Measurements from ENCODE around the gene TOPAZ1.
"Not testable (repeated sequence)": the region's sequence is repeated elsewhere in the genome, so short reads cannot be mapped to it uniquely, and the experiment has no call there.

TOPAZ1 gene

DNA sequence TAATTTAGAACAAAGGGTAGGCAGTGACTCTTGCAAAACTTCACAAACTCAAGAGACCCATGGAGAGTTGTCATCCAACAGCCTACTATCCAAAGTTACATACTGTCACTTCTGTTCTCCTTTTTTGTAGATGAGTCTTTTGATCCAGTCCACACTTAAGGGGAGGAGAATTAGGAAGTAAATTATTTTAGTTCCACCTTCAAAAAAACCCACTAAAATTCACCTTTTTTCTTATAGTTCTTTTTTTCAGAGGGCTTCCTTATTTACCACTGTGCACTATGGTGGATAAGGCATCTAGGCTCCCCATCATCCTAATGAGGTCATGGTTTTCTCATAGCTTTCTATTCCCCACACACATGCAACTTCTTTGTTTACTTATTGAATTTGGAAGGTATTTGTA, 88.3 kb downstream of the TOPAZ1 start:
- in situ Hi-C loops (cut with MboI; ENCODE audit: low sequenced_read_pairs), result no loop called here

DNA sequence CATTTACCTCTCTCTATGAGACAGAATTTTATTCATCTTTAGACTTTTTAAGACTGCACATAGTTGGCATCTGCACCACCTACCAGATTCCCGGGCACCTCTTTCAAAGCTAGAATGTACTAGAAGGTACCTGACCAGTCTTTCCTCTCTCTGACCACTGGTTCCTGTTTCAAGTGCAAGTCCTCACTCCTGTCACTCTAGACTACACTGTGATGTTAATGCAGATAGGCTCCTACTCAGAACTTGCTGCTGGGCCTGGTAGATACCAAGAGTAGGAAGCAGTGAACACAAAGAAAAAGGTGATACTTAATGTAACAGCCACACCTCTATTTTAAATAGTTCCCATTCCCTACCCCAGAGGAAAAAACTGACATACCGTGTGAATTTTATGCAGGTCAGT, 88.8 kb downstream of the TOPAZ1 start:
- in situ Hi-C loops (cut with MboI; ENCODE audit: low sequenced_read_pairs), result no loop called here

DNA sequence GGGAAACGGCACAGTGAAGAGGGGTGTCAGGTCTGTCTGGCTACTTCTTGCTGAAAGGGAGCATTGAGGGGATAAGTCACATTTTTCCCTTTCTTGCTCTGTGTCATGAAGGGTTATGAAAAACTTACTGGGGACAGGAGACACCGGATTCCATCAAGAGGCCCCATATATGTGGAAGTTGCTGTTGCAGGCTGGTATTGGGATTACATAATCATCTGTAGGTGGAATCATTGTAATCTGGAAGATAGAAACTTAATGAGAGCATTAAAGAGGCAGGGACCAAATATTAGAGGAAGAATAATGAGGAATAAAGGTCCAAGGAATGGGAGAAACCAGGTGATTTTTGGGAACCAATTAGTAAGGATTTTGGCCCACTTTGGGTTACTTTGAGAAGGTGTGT, 92.6 kb downstream of the TOPAZ1 start:
- in situ Hi-C loops (cut with MboI; ENCODE audit: low sequenced_read_pairs), result no loop called here

DNA sequence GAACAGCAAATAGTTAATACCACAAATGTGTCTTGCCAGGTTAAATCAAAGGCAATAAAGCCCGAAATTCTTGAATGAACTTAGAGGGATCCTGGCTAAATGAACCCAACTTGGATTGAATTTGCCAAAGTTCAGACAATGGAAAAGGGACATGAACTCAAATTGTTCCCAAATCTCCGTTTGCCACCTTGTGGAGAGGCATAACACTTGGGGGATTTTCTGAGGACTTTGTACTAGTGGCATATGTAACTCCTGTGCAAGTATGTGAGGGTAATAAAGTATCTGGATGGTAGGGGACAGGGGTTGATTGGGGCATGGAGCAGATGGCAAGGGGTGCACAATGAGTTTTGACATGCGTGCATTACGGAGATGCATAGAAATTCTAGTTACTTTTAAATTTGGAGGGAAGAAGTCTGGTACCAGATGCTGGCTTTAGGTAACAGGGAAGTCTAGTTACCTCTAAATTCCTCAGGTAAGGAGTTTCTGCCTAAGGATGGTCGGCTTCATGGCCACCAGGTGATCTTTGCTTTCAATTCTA, 95.6 kb downstream of the TOPAZ1 start:
- in situ Hi-C loops (cut with MboI; ENCODE audit: low sequenced_read_pairs), result no loop called here

DNA sequence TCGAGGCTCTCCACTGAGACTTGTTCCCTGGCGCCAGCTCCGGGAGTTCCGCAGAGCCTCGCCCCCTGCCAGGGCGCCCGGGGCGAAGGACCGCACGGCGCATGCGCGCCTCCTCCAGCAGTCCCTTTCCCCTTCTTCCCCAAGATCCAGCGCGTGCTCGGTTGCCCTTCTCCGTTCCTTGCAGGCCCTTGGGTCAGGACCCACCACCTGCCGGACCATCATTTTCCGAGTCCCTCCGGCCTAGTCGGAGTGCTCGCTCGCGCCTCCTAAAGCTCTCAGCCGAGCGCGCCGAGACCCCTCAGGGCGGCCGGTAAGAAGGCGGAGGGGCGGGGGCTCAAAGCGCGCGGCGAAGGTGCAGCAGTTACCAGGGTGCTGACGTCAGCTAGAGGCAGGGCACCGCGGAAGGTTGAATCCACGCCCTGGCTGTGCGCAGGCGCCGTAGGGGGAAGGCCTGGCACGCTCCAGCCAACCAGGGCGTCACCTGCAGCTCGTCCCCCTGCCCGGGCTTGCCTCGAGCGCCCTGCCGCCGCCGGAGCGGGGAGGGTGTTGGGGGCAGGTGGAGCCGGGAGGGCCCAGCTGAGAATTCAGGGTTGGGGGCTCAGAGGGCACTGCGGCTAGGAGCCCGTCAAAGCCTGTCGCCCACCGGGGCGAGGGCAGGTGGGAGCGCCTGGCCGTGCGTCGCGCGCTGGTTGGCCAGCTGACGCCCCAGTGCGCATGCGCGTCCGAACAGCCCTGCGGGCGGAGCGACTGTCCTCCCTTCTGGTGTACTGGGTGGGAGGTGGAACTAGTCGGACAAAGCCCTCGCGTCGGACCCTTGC, 96.5 kb downstream of the TOPAZ1 start, which contains the start of gene TCAIM:
Gene TCAIM (plus strand): TSS at position 757 of the 818 bp plus-strand sequence. CDS start 16,017 bp downstream, outside the sequence.
- in situ Hi-C loops (cut with MboI; ENCODE audit: low sequenced_read_pairs), result no loop called here

DNA sequence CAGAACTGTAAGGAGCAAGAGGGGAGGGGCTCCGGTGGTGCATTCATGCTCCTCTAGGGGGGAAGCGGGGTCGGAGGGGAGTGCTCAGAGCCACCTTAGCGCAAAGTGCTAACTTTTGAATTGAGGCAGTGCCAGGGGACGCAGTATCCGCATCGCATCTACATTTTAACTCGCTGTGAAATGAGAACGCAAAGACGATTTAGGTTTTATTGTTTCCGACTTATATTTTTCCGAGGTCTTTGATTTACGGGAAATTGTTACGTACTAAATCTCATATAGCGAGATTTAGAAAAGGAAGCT, 97.1 kb downstream of the TOPAZ1 start:
- in situ Hi-C loops (cut with MboI; ENCODE audit: low sequenced_read_pairs), result no loop called here

DNA sequence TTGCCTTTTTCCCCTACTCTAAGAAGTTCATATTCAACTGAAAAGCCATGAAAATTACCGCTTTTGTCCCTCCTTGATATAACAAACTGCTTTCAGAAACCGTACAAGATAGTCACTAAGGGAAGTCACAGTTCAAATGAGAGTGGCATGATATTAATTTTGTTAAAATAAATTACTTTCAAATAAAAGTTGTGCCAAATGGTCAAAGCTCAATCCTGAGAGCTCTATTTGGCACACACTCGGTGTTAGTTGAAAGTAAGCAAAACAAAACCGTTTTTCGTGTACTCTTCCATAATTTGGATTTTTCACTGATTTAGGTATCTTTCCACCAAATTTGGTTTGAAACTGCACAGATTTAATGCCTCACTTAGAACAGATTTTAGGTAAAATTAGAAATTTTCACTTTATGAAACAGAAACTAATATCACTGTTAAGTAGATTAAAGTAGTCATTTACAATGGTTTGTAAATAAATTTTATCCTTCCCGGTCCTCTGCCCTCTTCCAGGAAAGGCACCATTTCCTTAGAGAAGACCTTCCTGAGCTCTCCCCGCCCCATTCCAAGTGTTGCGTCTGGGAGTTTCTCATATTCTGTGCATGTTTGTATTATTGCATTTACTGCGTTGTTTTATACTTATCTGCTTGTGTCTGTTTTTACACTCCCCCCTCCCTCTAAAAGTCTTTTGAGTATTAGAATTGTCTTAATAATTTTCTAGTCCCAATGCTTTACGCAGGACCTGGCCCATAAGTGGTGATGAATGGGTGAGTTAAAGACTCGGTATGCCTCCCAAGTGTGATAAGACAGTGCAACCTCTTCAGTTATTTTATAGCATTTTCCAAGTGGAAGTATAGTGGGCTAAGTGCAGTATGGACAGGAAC, 97.7 kb downstream of the TOPAZ1 start:
- in situ Hi-C loops (cut with MboI; ENCODE audit: low sequenced_read_pairs), result no loop called here

DNA sequence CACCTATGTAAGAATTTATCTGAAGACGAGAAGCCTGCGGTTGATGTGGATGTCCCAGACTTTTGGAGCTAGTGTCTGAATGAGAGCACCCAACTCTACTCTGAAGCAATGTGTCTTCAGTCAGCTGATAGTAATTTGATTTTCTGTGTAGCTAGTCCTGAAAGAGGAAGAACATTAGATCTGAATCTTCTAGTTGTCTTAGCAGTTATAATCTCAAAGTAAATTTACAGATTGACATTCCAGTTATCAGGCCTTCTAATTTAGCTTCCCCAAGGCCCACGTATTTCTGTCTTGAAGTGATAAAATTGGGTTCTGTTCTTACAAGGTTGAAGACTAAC, 98.3 kb downstream of the TOPAZ1 start:
- in situ Hi-C loops (cut with MboI; ENCODE audit: low sequenced_read_pairs), result no loop called here

DNA sequence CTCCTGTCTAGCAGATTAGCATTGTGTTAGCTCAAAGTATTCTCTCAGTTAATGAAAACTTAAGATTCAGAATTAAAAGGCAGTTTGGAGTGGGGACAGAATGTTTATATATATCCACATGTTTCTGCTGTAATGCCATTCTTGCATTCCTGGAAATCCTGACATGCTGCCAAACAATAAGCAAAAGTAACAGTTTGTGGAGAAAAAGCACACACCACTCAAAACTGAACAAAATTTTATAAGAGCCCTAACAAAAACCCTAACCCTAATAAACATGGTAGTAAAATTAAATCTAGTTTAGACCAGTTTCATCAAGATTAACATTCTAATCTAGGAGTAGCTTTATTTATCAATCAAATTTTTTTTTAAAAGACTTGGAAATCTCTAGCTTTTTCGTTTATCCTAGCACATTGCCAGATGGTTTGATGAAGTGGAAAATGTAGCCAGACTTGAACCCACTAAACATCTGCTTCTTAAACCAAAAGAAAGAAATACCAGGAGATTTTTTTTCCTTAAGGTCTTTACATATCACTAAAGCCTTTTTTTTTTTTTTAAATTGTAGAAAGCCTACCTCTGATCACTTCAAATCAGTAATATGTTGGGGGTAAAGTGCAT, 100.6 kb downstream of the TOPAZ1 start:
- in situ Hi-C loops (cut with MboI; ENCODE audit: low sequenced_read_pairs), result no loop called here

DNA sequence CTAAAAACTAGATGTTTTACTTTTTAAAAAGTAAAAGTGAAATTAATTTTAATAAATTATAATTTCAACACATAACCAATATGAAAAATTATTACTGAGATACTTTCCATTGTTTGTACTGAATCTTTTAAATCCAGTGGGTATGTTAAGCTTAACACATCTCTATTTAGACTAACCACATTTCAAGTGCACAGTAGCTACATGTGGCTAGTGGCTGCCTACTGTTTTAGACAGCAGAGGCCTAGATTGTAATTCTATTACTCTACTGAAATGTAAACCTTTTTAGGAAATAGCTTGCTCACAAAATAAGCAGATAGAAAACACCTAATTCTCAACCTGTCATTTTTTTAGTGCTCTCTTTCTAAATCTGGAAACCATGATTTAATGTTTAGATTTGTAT, 101.7 kb downstream of the TOPAZ1 start:
- in situ Hi-C loops (cut with MboI; ENCODE audit: low sequenced_read_pairs), result no loop called here

DNA sequence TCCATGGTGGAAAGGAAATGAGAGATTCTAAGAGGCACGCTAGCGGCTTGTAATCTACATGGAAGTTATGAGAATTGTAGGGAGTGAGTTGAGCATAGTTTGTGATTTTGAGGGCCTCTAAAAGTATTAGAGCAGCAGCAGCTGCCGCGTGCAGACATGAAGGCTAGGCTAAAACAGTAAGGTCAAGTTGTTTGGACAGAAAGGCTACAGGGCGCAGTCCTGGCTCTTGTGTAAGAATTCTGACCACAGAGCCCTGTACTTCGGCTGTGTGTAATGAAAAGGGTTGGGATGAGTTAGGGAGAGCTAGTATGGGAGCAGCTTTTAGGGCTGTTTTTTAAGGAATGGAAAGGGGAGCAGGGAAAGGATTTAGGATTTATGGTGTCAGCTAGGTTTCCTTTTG, 104.9 kb downstream of the TOPAZ1 start:
- in situ Hi-C loops (cut with MboI; ENCODE audit: low sequenced_read_pairs), result not testable (repeated sequence)

DNA sequence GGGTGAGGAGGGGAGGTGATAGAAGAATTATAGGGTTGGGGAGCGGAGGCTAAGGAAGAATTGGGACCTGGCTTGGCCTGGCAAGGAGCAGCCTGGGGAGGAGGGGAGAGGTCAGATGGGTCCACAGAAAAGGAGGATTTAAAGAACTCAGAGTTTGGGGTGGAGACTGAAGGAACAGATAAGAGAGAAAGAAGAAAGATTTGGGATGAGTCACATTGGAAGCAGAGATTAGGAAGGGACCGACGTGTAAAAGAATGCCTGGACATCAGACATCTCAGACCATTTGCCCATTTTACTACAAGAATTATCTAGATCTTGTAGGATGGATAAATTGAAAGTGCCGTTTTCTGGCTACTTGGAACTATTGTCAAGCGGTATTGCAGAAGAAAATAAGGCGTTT, 107.3 kb downstream of the TOPAZ1 start:
- in situ Hi-C loops (cut with MboI; ENCODE audit: low sequenced_read_pairs), result no loop called here

DNA sequence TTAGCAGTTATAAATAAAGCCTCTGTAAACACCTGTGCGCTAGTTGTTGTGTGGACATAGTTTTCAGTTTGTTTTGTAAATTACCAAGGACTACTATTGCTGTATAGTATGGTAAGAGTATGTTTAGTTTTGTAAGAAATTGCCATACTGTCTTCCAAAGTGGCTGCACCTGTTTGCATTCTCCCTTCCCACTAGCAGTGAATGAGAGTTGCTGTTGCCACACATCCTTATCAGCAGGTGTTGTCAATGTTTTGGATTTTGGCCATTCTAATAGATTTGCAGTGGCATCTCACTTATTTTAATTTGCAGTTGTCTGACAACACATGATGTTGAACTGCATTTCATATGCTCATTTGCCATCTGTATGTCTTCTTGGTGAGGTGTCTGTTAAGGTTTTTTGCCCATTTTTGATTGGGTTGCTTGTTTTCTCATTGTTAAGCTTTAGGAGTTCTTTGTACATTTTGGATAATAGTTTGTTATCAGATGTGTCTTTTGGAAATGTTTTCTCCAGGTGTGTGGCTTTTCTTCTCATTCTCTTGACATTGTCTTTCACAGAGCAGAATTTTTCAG, 111.8 kb downstream of the TOPAZ1 start:
- in situ Hi-C loops (cut with MboI; ENCODE audit: low sequenced_read_pairs), result no loop called here

DNA sequence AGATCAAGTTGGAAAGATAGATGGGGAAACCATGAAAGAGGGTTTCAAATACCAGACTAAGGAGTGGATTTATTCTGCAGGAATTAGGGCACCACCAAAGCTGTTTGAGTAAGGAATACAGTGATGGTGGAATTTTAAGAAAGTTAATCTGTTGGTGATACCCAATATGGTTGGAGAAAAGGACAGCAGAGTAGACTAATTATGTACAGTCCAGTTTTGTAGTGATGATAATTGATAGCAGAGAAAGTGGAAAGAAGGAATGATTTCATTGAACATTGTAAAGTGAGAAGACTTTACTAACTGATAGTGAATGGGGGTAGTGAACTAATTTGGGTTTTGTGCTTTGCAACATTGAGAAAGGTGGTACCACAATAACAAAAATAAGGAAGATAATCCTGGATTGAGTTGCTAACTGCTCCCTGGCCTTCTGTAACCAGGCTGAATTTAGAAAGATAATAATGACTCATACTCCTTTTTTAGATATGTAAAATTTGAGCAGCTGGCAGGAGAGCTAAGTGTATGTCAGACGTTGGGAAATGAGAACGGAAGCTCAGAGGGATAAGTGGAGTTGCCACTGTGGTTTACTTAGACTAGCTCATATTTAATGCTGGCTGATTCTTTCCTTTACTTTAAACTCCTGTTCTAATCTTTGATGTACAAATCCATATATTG, 113.8 kb downstream of the TOPAZ1 start:
- in situ Hi-C loops (cut with MboI; ENCODE audit: low sequenced_read_pairs), result no loop called here

DNA sequence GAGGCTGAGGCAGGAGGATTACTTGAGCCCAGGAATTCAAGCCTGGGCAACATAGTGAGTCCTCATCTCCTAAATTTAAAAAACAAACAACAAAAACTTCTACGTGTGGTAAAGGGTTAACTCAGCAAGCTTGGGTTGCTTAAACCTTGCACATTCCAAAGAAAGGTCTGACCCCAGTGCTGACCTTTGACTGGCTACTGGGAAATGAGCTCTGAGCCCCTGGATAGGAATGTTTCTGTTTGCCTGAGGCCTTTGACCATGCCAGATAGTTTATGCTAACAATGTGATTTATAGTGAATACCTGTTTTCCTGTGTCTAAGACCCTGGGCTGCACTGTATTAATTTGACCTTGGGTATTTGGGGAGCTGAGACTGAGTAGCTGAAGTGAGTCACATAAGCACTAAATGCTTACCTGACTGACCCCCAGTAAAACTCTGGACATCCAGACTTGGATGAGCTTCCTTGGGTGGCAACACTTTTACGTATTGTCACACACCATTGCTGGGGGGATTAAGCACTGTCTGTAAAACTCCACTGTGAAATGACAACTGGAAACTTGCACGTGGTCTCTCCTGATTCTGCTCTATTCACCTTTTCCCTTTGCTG, 117.6 kb downstream of the TOPAZ1 start:
- in situ Hi-C loops (cut with MboI; ENCODE audit: low sequenced_read_pairs), result no loop called here

DNA sequence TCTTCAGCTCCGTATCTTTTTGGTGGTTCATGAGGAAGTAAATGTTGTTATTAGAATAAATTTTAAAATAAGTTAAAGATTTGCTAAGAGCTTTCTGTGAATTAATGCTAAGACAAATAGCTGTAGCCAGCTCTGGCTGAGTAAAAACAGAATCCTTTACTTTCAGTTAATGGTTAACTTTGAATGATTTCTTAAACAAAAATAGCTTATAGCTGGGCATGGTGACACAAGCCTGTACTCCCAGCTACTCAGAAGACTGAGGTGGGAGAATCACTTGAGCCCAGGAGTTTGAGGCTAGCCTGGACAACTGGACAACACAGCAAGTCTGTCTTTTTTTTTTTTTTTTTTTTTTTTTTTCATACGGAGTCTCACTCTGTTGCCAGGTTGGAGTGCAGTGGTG, 121.9 kb downstream of the TOPAZ1 start:
- in situ Hi-C loops (cut with MboI; ENCODE audit: low sequenced_read_pairs), result no loop called here

DNA sequence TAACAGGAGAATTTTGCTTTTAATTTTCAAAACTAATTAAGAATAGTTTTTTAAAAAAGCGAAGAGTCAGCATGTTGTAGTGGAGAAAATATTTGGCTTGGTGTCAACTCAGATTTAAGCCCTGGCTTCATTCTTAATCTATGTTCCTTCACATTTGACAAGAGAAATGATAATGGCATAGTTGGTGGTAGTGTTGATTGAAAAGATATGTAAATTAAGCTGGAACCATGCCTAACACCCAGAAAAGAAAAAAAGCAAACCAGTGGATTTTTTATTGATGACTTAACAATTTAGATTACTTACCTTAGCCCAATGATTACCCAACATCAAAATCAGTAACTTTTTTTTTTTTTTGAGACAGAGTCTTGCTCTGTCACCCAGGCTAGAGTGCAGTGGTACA, 124.3 kb downstream of the TOPAZ1 start:
- in situ Hi-C loops (cut with MboI; ENCODE audit: low sequenced_read_pairs), result no loop called here

DNA sequence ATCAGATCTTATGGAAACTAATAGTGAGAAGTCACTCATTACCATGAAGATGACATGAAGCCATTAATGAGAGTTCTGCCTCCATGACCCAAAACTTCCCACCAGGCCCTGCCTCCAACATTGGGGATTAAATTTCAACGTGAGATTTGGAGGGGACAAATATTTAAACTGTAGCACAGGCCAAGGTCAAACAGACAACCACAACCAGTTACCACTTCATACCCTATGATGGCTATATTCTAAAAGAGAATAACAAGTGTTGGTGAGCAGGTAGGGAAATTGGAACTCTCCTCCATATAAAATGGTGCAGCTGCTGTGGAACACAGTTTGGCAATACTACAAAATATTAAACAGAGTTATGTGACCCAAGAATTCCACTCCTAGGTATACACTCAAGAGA, 133.8 kb downstream of the TOPAZ1 start:
- in situ Hi-C loops (cut with MboI; ENCODE audit: low sequenced_read_pairs), result no loop called here

Measured in HL-60/S4 treated with retinoic acid at 250 ng/mL for 4 days and 3 days (cell line).